Chondrocyte (in vitro differentiated cells): Measurements from ENCODE around the gene ALKBH3. TPM values are rescaled to one million over a fixed set of nuclear protein-coding genes. Genes with fewer than 3 reads are reported as not detected.

Source experiments
- DNase-seq: peaks from one replicate; pipeline ENCODE4 v3.0.0; 2021; ENCODE audit warnings: mixed read lengths, low spot score
- H3K27ac Mint-ChIP-seq: one replicate; pipeline ENCODE4 v1.8.0; 2021; ENCODE audit warnings: mild to moderate bottlenecking, moderate library complexity, mixed read lengths; ENCODE audit not compliant: unreplicated experiment
- H3K27me3 Mint-ChIP-seq: 2 replicates; pipeline ENCODE4 v1.8.0; 2021; ENCODE audit warnings: low read depth, mixed read lengths
- H3K36me3 Mint-ChIP-seq: 2 replicates; pipeline ENCODE4 v1.8.0; 2021; ENCODE audit warnings: low read depth, mixed read lengths
- H3K4me1 Mint-ChIP-seq: 2 replicates; pipeline ENCODE4 v1.8.0; 2021; ENCODE audit warnings: low read depth, mild to moderate bottlenecking, mixed read lengths
- H3K4me3 Mint-ChIP-seq: one replicate; pipeline ENCODE4 v1.8.0; 2021; ENCODE audit warnings: mild to moderate bottlenecking, moderate library complexity, mixed read lengths; ENCODE audit not compliant: unreplicated experiment
- H3K9me3 Mint-ChIP-seq: 2 replicates; pipeline ENCODE4 v1.8.0; 2021; ENCODE audit warnings: low read depth, mixed read lengths
- total RNA-seq: library from RNA; stranded (reverse); gene quantifications from 3 replicates; pipeline ENCODE4 v1.2.1, GENCODE V29; 2021
- TF ChIP-seq, protein P1 (sequence below): fragments of 200-600 bp; sonication (generic); IDR thresholded peaks from 2 replicates; pipeline ENCODE4 v1.5.0; 2021; ENCODE audit warnings: antibody characterized with exemption, mild to moderate bottlenecking, moderate library complexity

Gene ALKBH3
- total RNA-seq, 1 donor from 2014 or later, result 26.5 TPM

DNA sequence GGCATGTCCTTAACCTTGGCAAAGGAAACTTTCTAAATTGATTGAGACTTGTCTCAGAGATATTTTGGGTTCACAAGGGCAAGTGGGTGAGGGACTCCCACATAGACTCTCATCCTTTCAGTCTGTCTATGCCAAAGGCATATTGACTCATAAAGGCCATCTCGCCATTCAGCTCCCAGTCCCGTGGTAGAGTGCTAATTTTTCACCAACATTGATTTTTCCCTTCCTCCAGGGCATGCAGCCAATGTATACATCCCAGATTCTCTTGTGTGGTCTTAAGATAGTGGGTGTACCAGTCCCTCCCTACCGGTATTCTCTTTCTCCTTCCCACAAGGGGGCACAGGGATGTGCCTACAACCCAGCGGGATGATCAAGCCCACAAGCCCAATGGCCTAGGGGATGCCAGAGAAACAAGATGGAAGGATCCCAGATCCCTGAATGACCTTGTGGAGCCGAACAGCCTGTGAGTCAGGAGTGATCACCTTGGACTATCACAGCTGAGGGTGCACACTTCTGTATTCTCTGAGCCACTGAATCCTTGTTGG lies 69.8 kb downstream of the ALKBH3 start:
- Mint-ChIP-seq H3K4me1 (peaks cover 1% of the 10 kb centered on the region), H3K9me3 (peaks cover 4% of the 10 kb centered on the region), H3K4me3 (no peak overlapping the region), H3K36me3 (peaks cover 2% of the 10 kb centered on the region), H3K27ac (no peak overlapping the region), H3K27me3 (peaks cover 38% of the 10 kb centered on the region)
- no peak for DNase-seq
- TF ChIP-seq, protein P1, sequence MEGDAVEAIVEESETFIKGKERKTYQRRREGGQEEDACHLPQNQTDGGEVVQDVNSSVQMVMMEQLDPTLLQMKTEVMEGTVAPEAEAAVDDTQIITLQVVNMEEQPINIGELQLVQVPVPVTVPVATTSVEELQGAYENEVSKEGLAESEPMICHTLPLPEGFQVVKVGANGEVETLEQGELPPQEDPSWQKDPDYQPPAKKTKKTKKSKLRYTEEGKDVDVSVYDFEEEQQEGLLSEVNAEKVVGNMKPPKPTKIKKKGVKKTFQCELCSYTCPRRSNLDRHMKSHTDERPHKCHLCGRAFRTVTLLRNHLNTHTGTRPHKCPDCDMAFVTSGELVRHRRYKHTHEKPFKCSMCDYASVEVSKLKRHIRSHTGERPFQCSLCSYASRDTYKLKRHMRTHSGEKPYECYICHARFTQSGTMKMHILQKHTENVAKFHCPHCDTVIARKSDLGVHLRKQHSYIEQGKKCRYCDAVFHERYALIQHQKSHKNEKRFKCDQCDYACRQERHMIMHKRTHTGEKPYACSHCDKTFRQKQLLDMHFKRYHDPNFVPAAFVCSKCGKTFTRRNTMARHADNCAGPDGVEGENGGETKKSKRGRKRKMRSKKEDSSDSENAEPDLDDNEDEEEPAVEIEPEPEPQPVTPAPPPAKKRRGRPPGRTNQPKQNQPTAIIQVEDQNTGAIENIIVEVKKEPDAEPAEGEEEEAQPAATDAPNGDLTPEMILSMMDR, result no peak

DNA sequence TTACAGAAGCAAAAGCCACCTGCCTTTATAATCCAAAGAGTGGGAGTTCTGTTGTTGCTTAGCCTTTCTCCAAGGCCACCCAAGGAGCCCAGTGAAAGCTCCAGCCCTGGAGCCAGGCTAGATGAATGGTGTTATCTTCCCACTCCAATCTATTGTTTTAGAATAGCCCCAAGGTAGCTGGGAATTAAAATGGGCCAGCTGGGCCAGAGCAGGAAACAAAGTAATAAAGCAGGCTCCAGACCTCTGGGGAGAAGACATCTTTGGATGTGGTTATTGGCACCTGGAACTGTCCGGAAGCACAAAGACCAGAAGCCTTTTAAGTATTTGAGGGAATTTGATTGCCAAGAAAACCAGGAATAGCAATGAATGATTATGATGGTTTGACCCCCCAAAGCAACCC lies 70.6 kb downstream of the ALKBH3 start:
- peaks cover 4% of the 10 kb centered on the region for H3K9me3 Mint-ChIP-seq
- TF ChIP-seq, protein P1, result no peak
- H3K27me3 Mint-ChIP-seq, result peaks cover 38% of the 10 kb centered on the region
- no peak overlapping the region for H3K4me3 Mint-ChIP-seq
- DNase-seq, result no peak
- peaks cover 7% of the 10 kb centered on the region for H3K4me1 Mint-ChIP-seq
- H3K36me3 Mint-ChIP-seq, result peaks cover 2% of the 10 kb centered on the region
- H3K27ac Mint-ChIP-seq, result no peak overlapping the region

DNA sequence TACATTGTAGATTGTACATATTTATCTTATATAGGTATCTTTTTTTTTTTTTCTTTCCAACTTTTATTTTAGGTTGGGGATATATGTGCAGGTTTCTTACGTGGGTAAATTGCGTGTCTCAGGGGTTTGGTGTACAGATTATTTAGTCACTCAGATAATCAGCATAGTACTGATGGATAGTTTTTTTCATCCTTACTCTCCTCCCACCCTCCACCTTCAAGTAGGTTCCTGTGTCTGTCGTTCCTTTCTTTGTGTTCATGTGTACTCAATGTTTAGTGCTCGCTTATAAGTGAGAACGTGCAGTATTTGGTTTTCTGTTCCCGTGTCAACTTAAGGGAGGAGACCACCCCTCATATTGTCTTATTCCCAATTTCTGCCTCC lies 71.4 kb downstream of the ALKBH3 start:
- H3K4me3 Mint-ChIP-seq, result no peak overlapping the region
- peaks cover 4% of the 10 kb centered on the region for H3K9me3 Mint-ChIP-seq
- TF ChIP-seq, protein P1, result no peak
- peaks cover 7% of the 10 kb centered on the region for H3K4me1 Mint-ChIP-seq
- H3K27ac Mint-ChIP-seq, result no peak overlapping the region
- DNase-seq, result no peak
- peaks cover 33% of the 10 kb centered on the region for H3K27me3 Mint-ChIP-seq
- H3K36me3 Mint-ChIP-seq, result peaks cover 2% of the 10 kb centered on the region

DNA sequence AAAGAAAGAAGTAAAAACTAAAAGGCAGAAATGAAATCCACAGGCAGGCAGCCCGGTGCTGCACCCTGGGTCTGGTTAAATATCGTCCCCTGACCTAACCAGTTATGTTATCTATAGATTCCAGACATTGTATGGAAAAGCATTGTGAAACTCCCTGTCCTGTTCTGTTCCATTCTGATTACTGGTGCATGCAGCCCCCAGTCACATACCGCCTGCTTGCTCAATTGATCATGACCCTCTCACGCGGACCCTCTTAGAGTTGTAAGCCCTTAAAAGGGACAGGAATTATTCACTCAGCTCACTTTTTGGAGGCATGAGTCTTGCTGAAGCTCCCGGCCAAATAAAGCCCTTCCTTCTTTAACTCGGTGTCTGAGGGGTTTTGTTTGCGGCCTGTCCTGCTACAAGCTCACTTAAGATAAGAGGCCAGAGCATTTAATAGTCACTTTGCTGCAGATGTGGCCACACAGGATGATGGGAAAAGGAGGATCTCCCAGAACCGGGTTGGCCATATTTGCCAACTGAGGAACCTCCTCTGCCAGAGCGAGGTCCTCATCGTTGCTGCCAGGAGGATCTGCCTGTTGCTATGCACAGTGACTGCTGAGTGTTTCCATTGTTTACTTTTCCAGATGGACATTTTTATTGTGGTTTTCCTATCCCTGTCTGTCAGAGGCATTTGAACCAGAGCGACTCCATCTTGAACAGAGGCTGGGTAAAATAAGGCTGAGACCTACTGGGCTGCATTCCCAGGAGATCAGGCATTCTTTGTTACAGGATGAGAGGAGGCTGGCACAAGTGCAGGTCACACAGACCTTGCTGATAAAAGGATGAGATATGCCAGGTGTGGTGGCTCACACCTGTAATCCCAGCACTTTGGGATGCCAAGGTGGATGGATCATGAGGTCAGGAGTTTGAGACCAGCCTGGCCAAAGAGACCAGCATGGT lies 72.0 kb downstream of the ALKBH3 start:
- Mint-ChIP-seq H3K4me1 (peaks cover 7% of the 10 kb centered on the region), H3K27me3 (peaks cover 28% of the 10 kb centered on the region), H3K27ac (no peak overlapping the region), H3K9me3 (peaks cover 4% of the 10 kb centered on the region), H3K36me3 (peaks cover 2% of the 10 kb centered on the region), H3K4me3 (no peak overlapping the region)
- TF ChIP-seq, protein P1, result no peak
- no peak for DNase-seq

DNA sequence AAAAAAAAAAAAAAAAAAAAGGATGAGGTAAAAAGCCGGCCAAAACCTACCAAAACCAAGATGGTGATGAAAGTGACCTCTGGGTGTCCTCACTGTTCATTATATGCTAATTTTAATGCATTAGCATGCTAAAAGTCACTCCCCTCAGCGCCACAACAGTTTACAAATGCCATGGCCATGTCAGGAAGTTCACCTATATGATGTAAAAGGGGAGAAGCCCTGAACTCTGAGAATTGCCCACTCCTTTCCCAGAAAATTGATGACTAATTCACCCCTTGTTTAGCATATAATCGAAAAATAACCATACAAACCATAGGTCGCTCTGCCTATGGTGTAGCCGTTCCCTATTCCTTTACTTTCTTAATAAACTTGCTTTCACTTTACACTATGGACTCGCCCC lies 72.9 kb downstream of the ALKBH3 start:
- DNase-seq, result no peak
- Mint-ChIP-seq H3K36me3 (peaks cover 5% of the 10 kb centered on the region), H3K27me3 (peaks cover 28% of the 10 kb centered on the region), H3K4me3 (no peak overlapping the region), H3K9me3 (peaks cover 7% of the 10 kb centered on the region), H3K4me1 (peaks cover 7% of the 10 kb centered on the region), H3K27ac (no peak overlapping the region)
- TF ChIP-seq, protein P1, result no peak
